HL-60 (cell line): ENCODE data around the gene ARHGAP27.
"Not testable (repeated sequence)": the region's sequence is repeated elsewhere in the genome, so short reads cannot be mapped to it uniquely, and the experiment has no call there.

Source experiments
- DNase-seq, 2 experiments: peaks; one replicate each; pipeline ENCODE4 v3.0.0-alpha.2; 2010 to 2020; ENCODE audit warnings: low read depth in 1 of 2, low spot score in 1 of 2
- H3K27ac ChIP-seq: fragments of 250-450 bp; sonication (Bioruptor Pico); replicated peaks from 2 replicates; pipeline ENCODE4 v1.5.1; 2020; ENCODE audit warnings: mild to moderate bottlenecking, moderate library complexity
- H3K27me3 ChIP-seq: fragments of 250-450 bp; sonication (Bioruptor Pico); 2 replicates; pipeline ENCODE4 v1.5.1; 2021; ENCODE audit warnings: mild to moderate bottlenecking, moderate library complexity; ENCODE audit not compliant: insufficient read depth, poor library complexity, severe bottlenecking
- H3K4me3 ChIP-seq: replicated peaks from 2 replicates; pipeline ENCODE4 v1.5.1; 2011; ENCODE audit warnings: mild to moderate bottlenecking, control low read depth, low read length; ENCODE audit not compliant: insufficient read depth
- CTCF ChIP-seq: IDR thresholded peaks from one replicate; pipeline ENCODE4 v1.5.1; 2011; ENCODE audit warnings: low read length, control low read depth, inconsistent platforms; ENCODE audit not compliant: insufficient read depth
- GABPA ChIP-seq: IDR thresholded peaks from 2 replicates; pipeline ENCODE4 v1.6.1; 2012; ENCODE audit warnings: low read depth
- SPI1 ChIP-seq: IDR thresholded peaks from 2 replicates; pipeline ENCODE4 v1.6.1; 2012; ENCODE audit warnings: low read depth, mild to moderate bottlenecking, borderline replicate concordance

The ARHGAP27 gene

GRCh38 chr17:45453225-45453534 is 20.5 kb upstream of the ARHGAP27 start:
- H3K27me3 ChIP-seq, H3K4me3 ChIP-seq, DNase-seq, H3K27ac ChIP-seq: not testable (repeated sequence)

- H3K27me3 ChIP-seq, H3K27ac ChIP-seq, H3K4me3 ChIP-seq, DNase-seq: not testable (repeated sequence)
Observed at GRCh38 chr17:45452329-45453224, 19.9 kb upstream of the ARHGAP27 start.

GRCh38 chr17:45451660-45452059 is 19.0 kb upstream of the ARHGAP27 start:
- H3K4me3 ChIP-seq, H3K27me3 ChIP-seq, H3K27ac ChIP-seq: not testable (repeated sequence)
- DNase-seq = peak in 1 of 2 experiments; percentile 64

GRCh38 chr17:45451131-45451530 is 18.5 kb upstream of the ARHGAP27 start:
- DNase-seq = no peak
- peak overlapping the region; percentile 12; the same call in 1 of the 2 replicates for H3K27ac ChIP-seq
- TF ChIP-seq CTCF (no peak), SPI1 (no peak), GABPA (no peak)
- no peaks in the 10 kb centered on the region for H3K27me3 ChIP-seq
- no peak overlapping the region for H3K4me3 ChIP-seq

- H3K27ac ChIP-seq, H3K4me3 ChIP-seq, H3K27me3 ChIP-seq, DNase-seq: not testable (repeated sequence)
Observed at GRCh38 chr17:45449708-45450329, 17.1 kb upstream of the ARHGAP27 start.

- not testable (repeated sequence) for H3K4me3 ChIP-seq, H3K27ac ChIP-seq, DNase-seq, H3K27me3 ChIP-seq
Observed at GRCh38 chr17:45449260-45449659, 16.6 kb upstream of the ARHGAP27 start.

- not testable (repeated sequence) for DNase-seq, H3K27ac ChIP-seq, H3K27me3 ChIP-seq, H3K4me3 ChIP-seq
Observed at GRCh38 chr17:45448483-45448882, 15.8 kb upstream of the ARHGAP27 start.

- DNase-seq, H3K4me3 ChIP-seq, H3K27ac ChIP-seq, H3K27me3 ChIP-seq: not testable (repeated sequence)
Observed at GRCh38 chr17:45448066-45448465, 15.4 kb upstream of the ARHGAP27 start.

- peak in 1 of 2 experiments; percentile 21 for DNase-seq
- not testable (repeated sequence) for H3K27me3 ChIP-seq, H3K4me3 ChIP-seq, H3K27ac ChIP-seq
Observed at GRCh38 chr17:45447650-45448049, 15.0 kb upstream of the ARHGAP27 start.

GRCh38 chr17:45446872-45447625 is 14.4 kb upstream of the ARHGAP27 start:
- not testable (repeated sequence) for H3K27me3 ChIP-seq, H3K4me3 ChIP-seq, H3K27ac ChIP-seq, DNase-seq

- H3K27ac ChIP-seq, H3K27me3 ChIP-seq, H3K4me3 ChIP-seq: not testable (repeated sequence)
- DNase-seq = peak in 1 of 2 experiments; percentile 15
Observed at GRCh38 chr17:45445901-45446743, 13.5 kb upstream of the ARHGAP27 start.

GRCh38 chr17:45444856-45445820 is 12.5 kb upstream of the ARHGAP27 start:
- not testable (repeated sequence) for H3K4me3 ChIP-seq, DNase-seq, H3K27me3 ChIP-seq, H3K27ac ChIP-seq
